Bone marrow (tissue), 2 donors: ENCODE results near the gene MRPL48.
"Not testable (repeated sequence)": the region's sequence is repeated elsewhere in the genome, so short reads cannot be mapped to it uniquely, and the experiment has no call there.

Source experiments
- DNase-seq, 2 donors: peaks; one replicate each; lab custom pipeline; 2025; lab: John Stamatoyannopoulos, UW

The MRPL48 gene

DNA sequence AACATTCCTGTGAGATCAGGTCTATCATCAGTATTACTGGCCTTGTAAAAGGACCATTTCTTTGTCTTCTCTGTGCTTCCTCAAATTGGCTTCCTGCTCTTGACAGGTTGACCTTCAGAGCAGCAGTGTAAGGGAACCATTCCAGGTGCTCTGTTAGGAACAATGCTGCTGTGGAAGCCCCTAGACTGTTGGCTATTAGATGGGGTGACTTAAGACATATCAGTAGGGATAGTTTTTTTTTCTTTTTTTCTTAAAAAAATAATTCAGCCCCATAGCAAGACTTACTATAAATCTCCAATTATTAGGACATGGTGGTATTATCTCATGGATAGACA lies 51.4 kb downstream of the MRPL48 start:
- DNase-seq: no peak

DNA sequence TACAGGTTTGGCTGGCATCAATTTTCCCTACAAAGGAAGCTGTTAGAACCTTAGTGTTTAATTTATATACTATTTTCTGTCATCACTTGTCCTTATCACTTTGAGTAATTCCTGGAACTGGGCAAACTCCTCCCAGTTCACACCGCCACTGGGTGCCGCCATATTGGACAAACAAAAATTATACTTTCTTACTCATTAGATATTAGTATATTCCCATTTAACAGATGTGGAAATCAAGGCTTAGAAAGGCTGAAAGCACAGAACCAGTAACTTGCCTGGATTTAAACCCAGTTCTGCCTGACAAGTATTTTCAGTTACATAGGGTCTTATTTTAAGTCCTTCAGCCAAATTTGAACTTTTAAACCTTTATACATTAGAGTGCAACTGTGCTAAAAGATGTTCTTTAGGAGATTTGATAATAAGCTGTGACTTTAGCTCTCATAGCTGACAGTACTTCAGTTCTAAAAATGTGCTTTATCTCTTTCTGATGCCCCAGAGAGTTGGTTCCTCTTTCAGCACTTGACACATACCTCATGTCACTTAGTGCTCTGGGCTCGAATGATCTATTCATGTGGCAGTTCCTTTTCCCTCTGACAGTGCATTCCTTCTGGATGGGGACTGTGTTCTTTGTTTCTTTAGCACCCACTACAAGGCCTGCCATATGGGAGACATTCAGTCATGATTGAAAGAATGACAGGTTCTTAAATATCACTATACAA lies 63.5 kb downstream of the MRPL48 start:
- DNase-seq: peak in 1 of 2 donors; percentile 69

DNA sequence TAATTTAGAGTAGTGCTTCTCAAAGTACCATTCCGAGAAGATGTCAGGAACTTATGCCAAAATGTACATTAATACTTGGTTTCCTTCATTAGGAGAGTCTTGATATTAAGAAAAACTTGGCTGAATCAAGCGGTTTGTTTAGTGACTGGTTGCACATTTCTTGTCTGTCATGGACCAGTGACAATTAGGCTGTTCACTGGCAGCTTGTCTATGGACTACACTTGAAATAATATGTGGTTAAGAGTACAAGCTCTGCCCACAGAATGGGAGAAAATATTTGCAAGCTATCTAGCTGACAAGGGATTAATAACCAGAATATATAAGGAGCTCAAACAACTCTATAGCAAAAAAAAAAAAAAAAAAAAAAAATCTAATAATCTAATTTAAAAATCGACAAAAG lies 64.4 kb downstream of the MRPL48 start:
- DNase-seq: no peak

DNA sequence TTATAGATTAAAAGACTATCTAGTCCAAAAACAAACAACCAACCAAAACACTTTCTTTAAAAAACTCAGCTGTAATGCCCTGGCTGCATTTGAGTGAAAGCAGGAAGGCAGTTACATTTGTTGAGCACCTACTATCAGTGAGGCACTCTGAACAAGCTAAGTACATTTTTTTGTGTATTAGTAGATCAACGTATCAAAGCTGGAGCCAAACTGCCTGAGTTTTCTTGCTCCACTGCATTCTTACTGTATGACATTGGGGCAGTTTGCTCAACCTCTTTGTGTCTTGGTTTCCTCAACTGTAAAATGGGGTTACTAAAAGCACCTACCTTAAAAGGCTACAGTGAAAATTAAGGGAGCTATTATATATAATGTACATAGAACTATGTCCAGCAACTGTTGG lies 67.0 kb downstream of the MRPL48 start:
- DNase-seq: no peak

DNA sequence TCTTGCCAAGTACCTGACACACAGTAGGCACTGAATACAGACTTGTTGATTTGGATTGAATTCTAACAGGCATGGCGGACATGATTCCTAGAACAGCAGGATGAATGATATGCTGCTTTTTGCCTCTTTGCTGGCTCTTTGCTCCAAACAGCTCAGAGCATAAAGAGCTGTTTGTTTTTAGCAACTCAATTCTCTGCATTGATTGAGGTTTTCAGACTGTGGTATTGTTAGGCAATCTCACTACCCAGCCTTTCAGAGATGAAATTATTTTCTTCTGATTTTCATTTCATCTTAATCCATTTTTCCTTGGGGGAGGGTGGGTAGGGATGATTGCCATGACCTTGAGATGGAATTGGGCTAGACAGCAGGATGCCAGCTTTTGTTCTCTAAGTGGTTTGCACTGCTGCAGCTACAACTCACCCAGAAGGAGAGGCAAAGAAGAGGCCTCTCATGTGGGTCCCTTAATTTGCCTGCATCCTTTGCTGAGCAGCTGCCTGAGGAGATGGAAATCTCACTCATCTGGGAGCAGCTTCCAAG lies 68.4 kb downstream of the MRPL48 start:
- DNase-seq: no peak

DNA sequence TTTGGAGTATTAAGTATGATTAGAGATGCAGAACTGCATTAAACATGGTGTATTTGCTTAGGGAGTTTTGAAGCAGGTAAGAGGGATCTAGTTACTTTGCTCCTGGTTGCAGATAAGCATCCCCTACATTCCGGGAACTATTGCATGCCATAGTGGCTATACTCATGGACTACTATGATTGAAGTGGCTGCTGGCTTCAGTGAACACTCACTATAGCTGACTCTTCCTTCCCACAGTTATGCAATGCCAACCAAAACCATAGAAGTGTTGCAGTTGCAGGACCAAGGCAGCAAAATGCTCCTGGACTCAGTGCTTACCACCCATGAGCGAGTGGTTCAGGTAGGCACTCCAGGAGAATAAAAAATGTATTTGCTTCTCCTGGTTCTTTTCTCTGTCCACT lies 72.0 kb downstream of the MRPL48 start:
- no peak for DNase-seq

DNA sequence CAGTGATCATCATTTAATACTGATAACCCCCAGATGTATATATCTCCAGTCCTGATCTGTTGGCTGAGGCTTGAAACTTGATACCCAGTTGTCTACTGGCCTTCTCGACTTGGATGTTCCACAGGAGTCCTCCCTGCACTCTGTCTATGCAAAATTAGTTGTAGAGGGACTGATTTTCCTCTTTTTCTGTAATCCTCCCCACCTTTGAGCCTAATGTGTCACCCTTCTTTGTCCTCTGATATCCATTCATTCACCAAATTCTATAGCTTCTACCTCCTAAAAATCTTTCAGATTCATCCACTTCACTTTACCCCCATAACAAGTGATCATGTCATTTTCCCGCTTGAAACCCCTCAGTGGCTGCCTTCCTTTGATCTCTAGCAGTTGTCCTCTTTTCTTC lies 72.5 kb downstream of the MRPL48 start:
- no peak for DNase-seq

DNA sequence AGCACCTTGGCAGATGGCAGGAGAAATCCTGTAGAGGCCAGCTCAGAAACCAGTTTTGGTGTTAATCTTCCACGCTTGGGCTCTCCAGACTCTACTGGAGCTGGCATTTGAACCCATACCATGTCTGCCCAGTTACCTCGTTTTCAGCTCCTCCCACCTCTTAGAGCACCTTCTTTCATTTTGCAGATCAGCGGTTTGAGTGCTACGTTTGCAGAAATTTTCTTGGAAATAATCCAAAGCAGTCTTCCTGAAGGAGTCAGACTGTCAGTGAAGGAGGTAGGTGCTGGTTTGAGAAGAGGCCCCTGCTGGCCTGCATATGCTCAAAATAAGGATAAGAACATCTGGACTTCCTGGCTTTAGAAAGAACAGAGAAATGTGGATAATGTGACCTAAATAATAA lies 75.3 kb downstream of the MRPL48 start:
- DNase-seq: no peak

DNA sequence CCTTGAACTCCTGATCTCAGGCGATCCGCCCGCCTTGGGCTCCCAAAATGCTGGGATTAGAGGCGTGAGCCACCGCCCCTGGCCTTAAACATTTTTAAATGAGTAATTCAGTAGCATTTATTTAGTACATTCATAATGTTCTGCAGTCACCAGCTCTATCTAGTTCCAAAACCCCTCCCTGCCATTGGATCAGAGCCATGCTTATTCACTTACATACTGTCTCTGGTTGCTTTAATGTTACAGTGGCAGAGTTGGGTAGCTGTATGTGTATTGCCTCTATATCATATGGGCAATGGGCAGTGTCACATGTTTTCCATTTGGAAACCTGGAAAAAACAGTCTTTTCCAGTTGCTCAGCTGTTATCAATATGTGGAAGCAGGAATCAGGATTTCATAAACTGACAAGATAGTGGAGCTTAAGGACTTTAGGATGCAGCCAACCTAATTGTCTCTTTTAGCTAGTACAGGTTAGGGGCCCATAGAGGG lies 78.5 kb downstream of the MRPL48 start:
- no peak for DNase-seq

DNA sequence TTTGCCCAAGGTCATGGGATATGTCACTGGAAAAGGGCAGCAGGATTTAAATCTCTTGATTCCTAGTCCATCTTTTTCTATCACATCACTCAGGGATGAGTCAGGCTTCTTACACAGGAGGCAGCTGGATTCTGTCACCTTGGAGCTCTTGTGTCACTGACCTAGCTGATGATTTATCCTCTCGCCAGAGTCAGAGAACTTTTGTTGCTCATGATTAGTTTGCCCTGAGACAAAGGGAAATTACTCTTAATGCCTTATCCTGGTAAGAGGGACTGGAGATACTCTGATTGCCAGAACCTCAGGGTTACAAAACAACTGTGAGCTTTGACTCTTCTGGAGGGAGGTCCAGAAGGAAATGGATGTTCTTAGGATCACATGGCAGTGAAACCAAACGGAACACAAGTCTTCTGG lies 78.9 kb downstream of the MRPL48 start:
- no peak for DNase-seq

DNA sequence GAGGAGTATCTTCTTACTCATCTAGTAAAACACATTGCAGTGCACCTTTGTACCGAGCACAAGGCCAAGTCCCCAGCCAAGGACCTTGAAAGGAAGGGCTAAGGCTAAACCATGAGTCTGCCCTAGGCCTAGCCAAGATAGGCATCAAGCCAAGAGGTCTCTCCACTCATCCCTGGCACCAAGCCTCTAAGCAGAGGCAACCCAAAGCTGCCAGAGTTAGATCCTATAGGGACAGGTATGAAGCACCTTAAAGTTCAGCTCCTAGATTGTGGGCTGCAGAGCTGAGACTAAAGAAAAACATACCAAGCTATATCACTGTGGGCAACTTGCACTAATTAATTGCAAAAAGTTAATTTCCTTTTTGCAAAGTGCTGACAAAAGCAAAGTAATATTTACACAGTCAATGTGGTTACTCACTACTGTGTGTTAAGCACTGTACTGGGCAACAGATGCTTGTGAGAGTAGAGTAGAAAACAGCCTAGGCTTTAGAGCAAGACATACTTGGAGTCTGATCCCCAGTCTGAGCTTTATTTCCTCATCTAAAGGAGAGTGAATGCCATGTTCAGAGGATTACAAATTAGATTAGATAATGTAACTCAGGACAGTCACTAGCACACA lies 81.8 kb downstream of the MRPL48 start:
- no peak for DNase-seq

DNA sequence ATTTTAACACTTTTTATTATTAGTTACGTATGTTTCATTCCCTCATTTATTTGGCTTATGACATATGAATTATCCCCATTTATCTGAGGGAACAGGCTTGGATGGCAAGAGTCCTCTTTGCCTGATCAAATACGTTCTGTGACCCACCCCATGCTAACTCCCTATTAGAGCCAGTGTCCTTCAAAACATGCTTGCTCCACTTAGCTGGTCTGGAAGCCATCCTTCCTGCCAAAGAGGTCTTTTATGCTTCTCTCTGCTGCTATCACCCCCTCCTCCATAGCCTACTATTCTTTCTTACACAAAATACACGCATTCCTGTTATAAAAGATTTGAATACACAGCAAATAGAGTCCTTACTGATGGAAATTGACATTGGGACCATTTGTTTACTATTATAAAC lies 82.6 kb downstream of the MRPL48 start:
- DNase-seq: no peak

DNA sequence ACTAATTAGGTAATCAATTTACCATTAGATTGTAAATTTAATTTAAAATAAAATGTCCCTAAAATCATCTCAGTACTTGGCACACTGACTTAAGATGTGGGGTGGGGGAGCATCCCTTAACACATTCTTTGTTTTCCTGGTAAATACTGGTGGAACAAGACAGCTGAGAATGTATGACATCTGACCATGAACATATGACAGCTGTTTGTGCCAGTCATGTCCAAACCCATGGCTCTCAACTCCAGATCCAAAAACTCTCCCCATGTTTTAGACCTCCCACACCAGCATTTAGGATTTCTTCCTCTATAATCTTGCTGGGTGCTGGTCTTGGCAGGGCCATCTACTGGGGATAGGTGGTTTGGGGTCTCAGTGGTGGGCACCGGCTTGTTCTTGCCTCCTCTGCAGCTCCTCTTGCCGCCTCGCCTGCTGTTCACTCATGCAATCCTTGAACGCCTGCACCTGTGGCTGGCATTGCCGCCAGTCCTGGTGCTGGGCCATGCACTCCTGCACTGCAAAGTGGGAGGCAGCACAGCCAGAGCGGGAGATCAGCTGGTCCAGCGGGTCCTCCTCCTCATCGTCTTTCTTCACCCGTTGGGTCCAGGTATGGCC lies 85.2 kb downstream of the MRPL48 start:
- no peak for DNase-seq

DNA sequence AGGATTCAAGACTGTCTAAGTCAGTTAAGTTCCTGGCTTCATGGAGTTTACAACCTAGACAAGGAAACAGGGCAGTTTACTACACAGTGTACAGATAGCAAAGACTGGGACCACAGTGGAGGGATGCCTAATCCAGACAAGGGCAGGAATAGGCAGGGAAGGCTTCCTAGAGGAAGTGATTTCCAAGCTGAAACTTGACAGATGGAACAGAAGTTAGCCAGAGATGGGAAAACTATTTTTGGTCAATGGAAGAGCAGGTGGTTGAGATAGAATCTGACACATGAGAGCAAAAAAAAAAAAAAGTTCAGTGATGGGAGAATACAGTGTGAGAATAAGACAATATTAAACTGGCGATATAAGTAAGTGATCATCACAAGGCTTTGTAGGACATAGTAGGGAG lies 87.7 kb downstream of the MRPL48 start:
- no peak for DNase-seq

DNA sequence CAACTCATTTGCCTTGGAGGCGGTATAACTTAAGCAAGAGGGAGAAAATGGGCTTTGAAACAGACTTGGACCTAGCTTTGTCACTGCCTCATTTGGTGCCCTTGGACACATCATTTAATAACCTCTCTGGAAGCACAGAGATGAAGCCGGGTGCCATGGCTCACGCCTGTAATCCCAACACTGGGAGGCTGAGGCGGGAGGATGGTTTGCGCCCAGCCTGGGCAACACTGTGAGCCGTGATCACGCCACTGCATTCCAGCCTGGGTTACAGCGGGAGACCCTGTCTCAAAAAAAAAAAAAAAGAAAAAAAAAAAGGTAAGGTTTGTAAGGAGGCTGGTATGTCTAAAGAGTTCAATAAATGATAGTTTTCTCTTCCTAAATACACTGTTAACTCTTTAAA lies 88.2 kb downstream of the MRPL48 start:
- DNase-seq: no peak

DNA sequence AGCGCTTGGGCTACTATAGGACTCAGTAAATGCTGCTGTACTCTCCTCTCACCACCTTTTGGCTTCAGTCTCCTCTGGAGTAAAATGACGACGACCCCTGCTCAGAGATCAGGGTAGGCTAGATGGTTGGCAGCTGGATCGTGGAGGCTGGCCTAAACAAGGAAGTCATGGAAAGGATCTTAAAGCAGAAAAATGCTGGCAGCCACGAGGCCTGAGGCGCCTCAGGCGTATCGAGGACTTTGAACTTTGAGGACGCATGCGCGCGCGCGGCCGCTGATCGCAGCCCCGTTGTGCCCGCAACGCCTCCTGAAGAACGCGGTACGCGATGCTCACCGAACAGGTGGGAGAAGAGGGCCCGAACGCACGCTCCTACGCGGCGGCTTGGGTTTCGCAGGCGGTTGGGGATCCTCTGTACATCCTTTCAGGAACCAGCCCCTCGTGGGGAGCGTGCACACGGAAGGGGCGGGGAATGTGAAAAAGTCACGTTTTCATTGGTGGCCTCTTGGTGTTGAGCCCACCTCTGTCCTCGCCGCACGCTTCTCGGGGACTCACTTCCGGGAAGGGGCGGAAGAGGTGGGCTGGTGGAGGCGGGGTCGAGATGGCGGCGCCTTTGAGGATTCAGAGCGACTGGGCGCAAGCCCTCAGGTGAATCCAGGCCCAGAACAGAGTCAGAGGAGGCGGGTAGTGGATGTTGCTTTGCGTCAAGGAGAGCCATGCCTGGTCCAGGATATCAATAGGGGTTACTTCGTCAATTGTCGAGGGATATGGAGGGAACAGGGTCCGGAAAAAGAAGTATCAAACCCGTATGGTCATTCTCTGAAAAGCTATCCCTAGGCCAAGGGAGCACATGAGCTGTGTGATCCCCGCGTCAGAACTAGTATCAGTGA lies 89.0 kb downstream of the MRPL48 start, which contains the start of the genes COA4 and PAAF1:
COA4 (minus strand) TSS at position 423 of the 887 bp plus-strand sequence. CDS start 3,468 bp downstream, outside the sequence.
PAAF1 (plus strand) TSS at position 576 of the 887 bp plus-strand sequence; CDS start at position 599, 23 bp downstream.
- peak; percentile 92 to 94 for DNase-seq

DNA sequence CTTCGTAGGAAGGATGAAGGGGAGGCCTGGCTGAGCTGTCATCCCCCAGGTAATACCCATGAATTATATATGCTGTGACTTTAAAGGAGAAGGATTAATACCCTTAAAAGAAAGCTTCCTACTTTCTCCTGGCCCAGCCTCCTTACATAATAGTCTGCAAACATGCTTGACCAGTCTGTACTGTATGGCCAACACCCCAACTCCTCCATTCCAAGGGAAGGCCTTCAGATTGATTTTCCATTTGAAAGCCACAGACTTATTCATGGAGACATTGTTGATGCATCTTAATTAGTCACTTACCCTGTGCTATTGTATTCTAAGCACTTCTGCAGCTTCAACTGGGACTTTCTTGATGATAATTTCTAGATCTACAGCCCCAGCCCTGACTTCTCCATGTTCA lies 91.1 kb downstream of the MRPL48 start:
- no peak for DNase-seq

DNA sequence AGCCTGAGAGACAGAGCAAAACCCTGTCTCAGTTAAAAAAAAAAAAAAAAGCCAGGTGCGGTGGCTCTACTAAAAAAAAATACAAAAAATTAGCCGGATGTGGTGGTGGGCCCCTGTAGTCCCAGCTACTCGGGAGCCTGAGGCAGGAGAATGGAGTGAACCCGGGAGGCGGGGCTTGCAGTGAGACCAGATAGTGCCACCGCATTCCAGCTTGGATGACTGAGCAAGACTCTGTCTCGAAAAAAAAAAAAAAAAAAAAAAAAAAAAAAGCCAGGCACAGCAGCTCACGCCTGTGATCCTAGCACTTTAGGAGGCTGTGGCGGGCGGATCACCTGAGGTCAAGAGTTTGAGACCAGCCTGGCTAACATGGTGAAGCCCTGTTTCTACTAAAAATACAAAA lies 92.8 kb downstream of the MRPL48 start:
- not testable (repeated sequence) for DNase-seq

DNA sequence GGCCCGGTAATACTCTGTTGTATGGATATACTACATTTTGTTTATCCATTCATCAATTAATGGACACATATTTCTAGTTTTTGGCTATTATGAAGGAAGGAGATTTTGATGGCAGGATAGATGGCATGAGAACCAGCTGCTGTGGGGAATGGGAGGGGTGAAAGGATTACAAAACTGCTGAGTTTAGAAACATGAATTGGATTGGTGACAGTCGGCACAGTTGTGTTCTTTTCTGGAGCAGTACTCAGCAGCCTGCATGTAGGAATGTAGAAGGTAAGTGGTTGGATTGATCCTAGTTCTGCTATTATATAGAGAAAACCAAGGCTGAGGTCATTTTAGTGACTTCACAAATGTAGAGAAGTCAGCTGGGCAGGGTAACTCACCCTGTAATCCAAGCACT lies 96.2 kb downstream of the MRPL48 start:
- no peak for DNase-seq

DNA sequence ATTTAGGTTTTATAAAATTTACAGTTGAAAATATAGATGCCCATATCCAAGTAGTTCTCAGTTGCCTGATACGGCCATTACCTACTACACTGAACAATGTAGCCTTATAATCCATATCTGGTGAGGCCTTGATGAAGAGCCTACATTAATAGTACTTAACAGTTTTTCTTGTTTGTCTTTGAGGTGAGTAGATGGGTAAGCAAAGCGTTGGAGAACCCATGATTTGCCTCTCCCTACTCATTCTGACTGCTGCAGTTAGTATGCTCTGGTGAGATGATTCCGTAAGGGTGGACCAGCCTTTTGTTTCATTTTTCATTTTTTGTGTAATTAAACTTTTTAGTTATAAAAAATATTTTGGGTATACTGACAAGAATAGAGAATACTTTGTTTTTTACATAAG lies 100.6 kb downstream of the MRPL48 start:
- no peak for DNase-seq

DNA sequence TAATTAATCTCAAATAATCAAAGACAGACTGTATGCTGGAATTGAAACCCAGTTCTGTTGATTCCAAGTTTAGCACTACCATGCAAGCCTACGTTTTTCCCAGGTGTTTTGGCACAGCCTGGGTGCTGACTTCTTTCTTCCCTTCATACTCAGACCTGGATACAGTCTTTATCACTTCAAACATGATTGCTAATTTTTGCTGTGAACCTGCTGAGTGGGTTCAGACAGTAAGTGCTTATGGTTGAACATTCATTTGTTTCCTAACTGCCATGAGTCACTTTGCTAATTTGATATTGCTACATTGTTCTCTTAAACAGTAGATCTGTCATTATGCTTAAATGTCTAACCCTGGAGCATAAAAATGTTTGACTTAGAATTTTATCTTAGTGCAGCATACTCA lies 101.3 kb downstream of the MRPL48 start:
- DNase-seq: no peak

DNA sequence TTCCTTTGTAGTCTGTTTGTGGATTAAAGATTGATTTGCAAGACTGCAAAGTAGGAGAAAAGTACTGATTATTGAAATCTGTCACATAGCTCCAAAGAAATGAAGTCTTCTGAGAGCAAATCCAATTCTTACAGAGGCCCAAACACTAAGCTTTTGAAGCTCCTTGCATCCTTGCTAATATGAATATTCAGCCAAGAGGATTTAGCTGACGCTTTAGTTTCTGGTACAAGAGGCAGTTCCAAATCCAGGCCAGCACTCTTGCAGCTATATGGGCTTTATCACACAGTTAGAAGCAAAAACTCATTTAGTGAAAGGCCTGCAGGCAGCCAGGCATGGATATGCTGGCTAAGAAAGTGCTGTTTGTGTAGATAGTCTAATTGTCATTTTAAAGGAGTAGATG lies 101.9 kb downstream of the MRPL48 start:
- DNase-seq: no peak
